Spleen (tissue), 11 donors: ENCODE data around the gene SKI. TPM values are rescaled to one million over a fixed set of nuclear protein-coding genes. Genes with fewer than 3 reads are reported as not detected.
A peak's percentile ranks its signal among the peaks of the same experiment; 100 is the strongest.

ENCODE experiments used
- DNase-seq: peaks from one replicate; pipeline ENCODE4 v3.0.0-alpha.2; 2020
- H3K27ac ChIP-seq, 8 donors: fragments of 200-600 bp; sonication (generic) in 7 of 8; 1 replicate in 4 of 8; 2 replicates in 4 of 8; pipeline versions ENCODE4 v1.5.0 to v1.8.0; 2016 to 2021; ENCODE audit warnings: inconsistent platforms in 4 of 8, mild to moderate bottlenecking in 4 of 8, moderate library complexity in 1 of 8
- H3K27me3 ChIP-seq, 7 donors: fragments of 200-600 bp; sonication (generic) in 6 of 7; replicated peaks in 1 of 7; 1 replicate in 4 of 7; 2 replicates in 3 of 7; pipeline versions ENCODE4 v1.5.0 to v1.8.0; 2016 to 2021; ENCODE audit warnings: inconsistent platforms in 3 of 7, mild to moderate bottlenecking in 1 of 7
- H3K36me3 ChIP-seq, 6 donors: fragments of 200-600 bp; sonication (generic) in 5 of 6; 1 replicate in 4 of 6; 2 replicates in 2 of 6; pipeline versions ENCODE4 v1.5.0 to v1.8.0; 2016 to 2021; ENCODE audit warnings: inconsistent platforms in 2 of 6
- H3K4me1 ChIP-seq, 6 donors: fragments of 200-600 bp; sonication (generic) in 5 of 6; 1 replicate in 3 of 6; 2 replicates in 3 of 6; pipeline versions ENCODE4 v1.5.0 to v1.8.0; 2016 to 2021; ENCODE audit warnings: inconsistent platforms in 3 of 6
- H3K4me3 ChIP-seq, 8 donors: fragments of 200-600 bp; sonication (generic) in 7 of 8; 1 replicate in 4 of 8; 2 replicates in 4 of 8; pipeline versions ENCODE4 v1.5.0 to v1.8.0; 2016 to 2021; ENCODE audit warnings: inconsistent platforms in 4 of 8, mild to moderate bottlenecking in 4 of 8, moderate library complexity in 2 of 8
- H3K9me3 ChIP-seq, 8 donors: fragments of 200-600 bp; sonication (generic) in 7 of 8; 1 replicate in 4 of 8; 2 replicates in 4 of 8; pipeline versions ENCODE4 v1.5.0 to v1.8.0; 2016 to 2021; ENCODE audit warnings: inconsistent platforms in 4 of 8
- POLR2A ChIP-seq, 3 donors: fragments of 450-650 bp; IDR thresholded peaks; one replicate each; pipeline ENCODE4 v1.5.1; 2017; ENCODE audit warnings: antibody characterized with exemption in 3 of 3, mild to moderate bottlenecking in 1 of 3
- POLR2AphosphoS5 ChIP-seq, 3 donors: sonication (generic); formaldehyde crosslinking; IDR thresholded peaks; one replicate each; pipeline ENCODE4 v1.5.1; 2017; ENCODE audit warnings: antibody characterized with exemption in 3 of 3
- WGBS, 5 donors: extraction: QIAGEN DNeasy Blood & Tissue Kit in 3 of 5; methylation state at CpG; one replicate each; pipeline versions ENCODE4 v1.1.5 to v1.1.7; 2013 to 2018; 5-methylcytosine and 5-hydroxymethylcytosine counted together
- intact Hi-C: fragments of 100-400 bp; cut with DNase I; formaldehyde crosslinking; loops from one replicate; pipeline ENCODE4 v1.15.0; 2023; ENCODE audit warnings: low total_unique reads
- polyA plus RNA-seq, 3 donors: library from polyadenylated mRNA; stranded (reverse); fragments of 200-250 nt; gene quantifications; one replicate each; pipeline ENCODE4 v1.2.1, GENCODE V29; 2013
- total RNA-seq, 7 donors: library from RNA; depleted of rRNA in 3 of 7; stranded (reverse); fragments of >200 nt in 3 of 7; fragmentation: NEBNext Ultra II Directional in 4 of 7; extraction: Animal tissue kit (Norgen Biotek cat#: 25700) in 4 of 7; gene quantifications; one replicate each; pipeline versions ENCODE4 v1.1.0 to v1.2.1, GENCODE V29; 2016 to 2021
- TF ChIP-seq, protein P1 (sequence below), 11 experiments: fragments of 200-600 bp in 7 of 11; fragments of 450-650 bp in 4 of 11; sonication (generic) in 4 of 11; IDR thresholded peaks in 8 of 11; conservative IDR thresholded peaks in 3 of 11; 1 replicate in 7 of 11; 2 replicates in 4 of 11; pipeline versions ENCODE4 v1.4.0 to v1.8.0; 2016 to 2021; ENCODE audit warnings: antibody characterized with exemption in 11 of 11, inconsistent platforms in 4 of 11, mild to moderate bottlenecking in 1 of 11
- donor health status: healthy with polysubstance abuse.
- donor health status: DM: no; HTN: no; CAD: no; lungs with moderate emphysema.
- donor health status: DM: no; HTN: no; CAD: no.
- donor health status: Bipolar disorder and iron deficiency.
- donor health status: healthy.
- donor health status: DM: no; HTN: no; CAD: no.
- donor health status: DM: yes; HTN: yes; CAD: no.

The SKI gene
- total and polyA plus RNA-seq, 10 donors: 4.4 to 100.0 (median 54.3) TPM

DNA sequence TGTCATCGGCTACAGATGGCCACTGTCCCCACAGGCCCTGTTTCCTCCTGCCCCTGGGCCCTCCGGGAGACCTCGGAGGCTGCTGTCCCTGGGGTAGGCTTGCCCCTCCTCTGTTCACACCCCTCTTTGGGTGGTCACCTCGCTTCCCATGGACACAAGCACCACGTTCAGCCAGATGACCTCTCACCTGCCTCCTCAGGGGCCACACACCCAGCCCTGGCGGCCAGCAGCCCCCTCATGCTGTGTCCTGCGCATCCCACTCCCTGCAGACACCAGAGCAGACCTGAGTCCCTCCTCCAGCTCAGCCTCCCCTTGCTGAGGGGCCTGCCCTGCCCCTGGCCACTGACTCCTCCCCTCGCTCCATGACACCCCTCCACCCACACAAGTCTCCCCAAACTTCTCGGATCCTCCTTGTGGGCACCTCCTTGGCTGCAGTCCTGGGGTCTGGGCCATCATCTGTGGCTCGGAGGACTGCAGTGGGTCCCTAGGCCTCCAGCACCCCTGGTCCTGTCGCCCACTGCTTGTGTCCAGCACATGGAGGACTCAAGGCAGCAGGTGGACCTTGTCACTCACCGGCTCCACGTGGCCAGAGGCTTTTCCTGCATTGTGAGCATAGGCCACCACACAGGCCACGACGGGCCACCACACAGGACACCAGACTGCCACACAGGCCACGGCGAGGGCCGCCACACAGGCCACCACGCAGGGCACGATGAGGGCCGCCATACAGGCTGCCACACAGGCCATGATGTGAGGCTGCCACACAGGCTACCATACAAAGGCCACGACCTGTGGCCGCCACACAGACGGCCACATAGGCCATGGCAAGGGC lies 112.2 kb downstream of the SKI start:
- Histone ChIP-seq H3K36me3 (no peaks in the 10 kb centered on the region), H3K4me1 (no peaks in the 10 kb centered on the region), H3K4me3 (no peak overlapping the region), H3K27ac (no peak overlapping the region), H3K9me3 (no peaks in the 10 kb centered on the region), H3K27me3 (peaks cover 0 to 18% (median 0%) of the 10 kb centered on the region in 7 donors)
- TF ChIP-seq, protein P1, sequence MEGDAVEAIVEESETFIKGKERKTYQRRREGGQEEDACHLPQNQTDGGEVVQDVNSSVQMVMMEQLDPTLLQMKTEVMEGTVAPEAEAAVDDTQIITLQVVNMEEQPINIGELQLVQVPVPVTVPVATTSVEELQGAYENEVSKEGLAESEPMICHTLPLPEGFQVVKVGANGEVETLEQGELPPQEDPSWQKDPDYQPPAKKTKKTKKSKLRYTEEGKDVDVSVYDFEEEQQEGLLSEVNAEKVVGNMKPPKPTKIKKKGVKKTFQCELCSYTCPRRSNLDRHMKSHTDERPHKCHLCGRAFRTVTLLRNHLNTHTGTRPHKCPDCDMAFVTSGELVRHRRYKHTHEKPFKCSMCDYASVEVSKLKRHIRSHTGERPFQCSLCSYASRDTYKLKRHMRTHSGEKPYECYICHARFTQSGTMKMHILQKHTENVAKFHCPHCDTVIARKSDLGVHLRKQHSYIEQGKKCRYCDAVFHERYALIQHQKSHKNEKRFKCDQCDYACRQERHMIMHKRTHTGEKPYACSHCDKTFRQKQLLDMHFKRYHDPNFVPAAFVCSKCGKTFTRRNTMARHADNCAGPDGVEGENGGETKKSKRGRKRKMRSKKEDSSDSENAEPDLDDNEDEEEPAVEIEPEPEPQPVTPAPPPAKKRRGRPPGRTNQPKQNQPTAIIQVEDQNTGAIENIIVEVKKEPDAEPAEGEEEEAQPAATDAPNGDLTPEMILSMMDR (IDR thresholded peaks at IDR 0.05 in 8 of 11, conservative IDR thresholded peaks at IDR 0.05 in 3 of 11): no peak
- no peak for TF ChIP-seq POLR2A (IDR thresholded peaks at IDR 0.05)
- TF ChIP-seq POLR2AphosphoS5 (IDR thresholded peaks at IDR 0.05): no peak
- intact Hi-C loops: no loop called here
- WGBS, 5 donors: 87 to 92% (median 88%) methylated on average over 18 to 24 of the region's 24 CpGs
- no peak for DNase-seq

DNA sequence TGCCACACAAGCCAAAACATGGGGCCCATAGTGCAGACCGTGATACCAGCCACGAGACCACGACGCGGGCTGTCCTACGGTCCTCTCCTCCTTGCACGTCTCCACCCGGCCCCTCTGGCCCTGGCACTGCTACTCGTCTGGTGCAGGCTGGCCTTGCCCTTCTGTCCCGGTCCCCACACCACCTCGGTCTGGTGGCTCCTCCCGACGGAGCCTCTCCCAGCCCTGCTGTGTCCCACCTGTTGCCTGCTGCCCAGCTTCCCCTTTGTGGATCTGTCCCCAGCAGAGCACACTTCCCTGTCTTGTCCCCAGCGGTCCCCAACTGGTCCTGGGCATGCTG lies 112.8 kb downstream of the SKI start:
- H3K4me1 ChIP-seq: no peaks in the 10 kb centered on the region
- DNase-seq: no peak
- 92 to 97% (median 93%) methylated on average over 14 of the region's 14 CpGs for WGBS, 5 donors
- no peak overlapping the region for H3K4me3 ChIP-seq
- no peaks in the 10 kb centered on the region for H3K9me3 ChIP-seq
- intact Hi-C loops: no loop called here
- peaks cover 0 to 18% (median 0%) of the 10 kb centered on the region in 7 donors for H3K27me3 ChIP-seq
- no peak overlapping the region for H3K27ac ChIP-seq
- TF ChIP-seq, protein P1 (IDR thresholded peaks at IDR 0.05 in 8 of 11, conservative IDR thresholded peaks at IDR 0.05 in 3 of 11): no peak
- no peak for TF ChIP-seq POLR2A (IDR thresholded peaks at IDR 0.05)
- no peaks in the 10 kb centered on the region for H3K36me3 ChIP-seq

DNA sequence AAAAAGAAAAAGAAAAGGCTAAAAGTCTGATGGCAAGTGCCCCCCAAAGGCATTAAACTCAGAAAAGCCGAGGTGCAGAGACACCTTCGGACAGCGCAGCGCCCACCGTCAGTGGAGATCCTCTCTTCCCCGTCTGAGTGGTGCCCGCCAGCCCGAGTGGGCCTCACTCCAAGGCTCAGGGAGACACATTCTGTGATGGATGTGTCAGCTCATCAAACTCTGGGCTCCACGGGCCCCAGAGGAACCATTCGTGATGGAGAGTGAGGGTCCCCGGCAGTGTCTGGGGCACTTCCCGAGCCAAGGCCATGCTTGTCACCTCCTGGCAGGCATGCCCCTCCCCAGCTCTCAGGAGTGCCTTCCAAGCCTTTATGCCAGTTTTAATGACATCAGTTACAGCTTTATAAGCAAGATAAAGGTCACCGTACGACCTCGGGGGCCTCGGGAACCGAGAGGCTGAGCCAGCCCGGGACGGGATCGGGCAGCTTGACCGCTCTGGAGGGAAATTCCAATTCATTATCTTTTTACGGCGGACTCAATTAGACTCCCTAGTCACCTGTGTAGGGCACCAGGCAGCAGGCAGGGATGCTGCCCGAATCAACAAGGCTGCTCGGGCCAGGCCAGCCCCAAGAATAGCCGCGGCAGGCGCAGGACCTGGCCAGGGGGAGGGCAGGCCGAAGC lies 113.7 kb downstream of the SKI start:
- 89 to 93% (median 89%) methylated on average over 28 to 29 of the region's 29 CpGs for WGBS, 5 donors
- TF ChIP-seq, protein P1 (IDR thresholded peaks at IDR 0.05 in 8 of 11, conservative IDR thresholded peaks at IDR 0.05 in 3 of 11): no peak
- TF ChIP-seq POLR2A (IDR thresholded peaks at IDR 0.05): no peak
- TF ChIP-seq POLR2AphosphoS5 (IDR thresholded peaks at IDR 0.05): no peak

DNA sequence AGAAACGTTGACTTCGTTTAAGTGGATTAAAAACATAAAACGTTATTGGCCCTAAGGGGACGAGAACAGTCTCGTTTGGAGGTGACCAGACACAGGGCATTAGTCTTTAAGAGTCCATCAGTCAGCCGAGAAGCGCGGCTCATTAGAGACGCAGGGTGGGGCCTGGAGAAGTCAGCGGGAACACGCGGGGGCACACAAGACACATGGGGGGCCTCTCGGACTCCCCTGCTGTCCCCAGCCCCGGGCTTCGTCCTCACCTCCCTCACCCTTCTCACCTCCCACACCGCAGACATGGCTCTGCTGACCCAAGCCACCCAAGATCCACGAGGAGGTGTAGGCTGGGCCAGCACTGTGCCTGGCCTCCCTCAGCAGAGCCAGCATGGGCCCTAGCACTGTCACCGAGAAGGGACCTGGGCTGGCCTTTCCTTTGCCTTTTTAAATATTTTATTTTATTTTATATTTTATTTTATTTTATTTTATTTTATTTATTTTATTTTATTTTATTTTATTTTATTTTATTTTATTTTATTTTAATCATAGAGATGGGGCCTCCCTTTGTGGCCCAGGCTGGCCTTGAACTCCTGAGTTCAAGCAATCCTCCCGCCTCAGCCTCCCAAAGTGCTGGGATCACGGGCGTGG lies 114.4 kb downstream of the SKI start:
- no peaks in the 10 kb centered on the region for H3K9me3 ChIP-seq
- no peaks in the 10 kb centered on the region for H3K4me1 ChIP-seq
- H3K27me3 ChIP-seq: peaks cover 0 to 4% (median 0%) of the 10 kb centered on the region in 7 donors
- intact Hi-C loops: no loop called here
- no peak overlapping the region for H3K27ac ChIP-seq
- peak; percentile 48 for DNase-seq
- TF ChIP-seq POLR2AphosphoS5 (IDR thresholded peaks at IDR 0.05): no peak
- TF ChIP-seq, protein P1 (IDR thresholded peaks at IDR 0.05 in 8 of 11, conservative IDR thresholded peaks at IDR 0.05 in 3 of 11): no peak
- TF ChIP-seq POLR2A (IDR thresholded peaks at IDR 0.05): no peak
- WGBS, 5 donors: 84 to 92% (median 87%) methylated on average over 21 of the region's 21 CpGs
- H3K36me3 ChIP-seq: no peaks in the 10 kb centered on the region
- H3K4me3 ChIP-seq: no peak overlapping the region

More for the DNA sequence above, 113.7 kb downstream of the SKI start:
- H3K4me3 ChIP-seq: no peak overlapping the region
- H3K4me1 ChIP-seq: no peaks in the 10 kb centered on the region
- H3K36me3 ChIP-seq: no peaks in the 10 kb centered on the region
- intact Hi-C loops: no loop called here
- H3K27ac ChIP-seq: no peak overlapping the region
- DNase-seq: peak; percentile 39
- H3K9me3 ChIP-seq: no peaks in the 10 kb centered on the region
- peaks cover 0 to 10% (median 0%) of the 10 kb centered on the region in 7 donors for H3K27me3 ChIP-seq
